ENCODE measurements around the gene VILL.

VILL gene

GRCh38 chr3:37993820-37994638 lies 3.4 kb downstream of the VILL start:
- DNase-seq (ENCODE audit: low read depth) = peak; percentile 87
- no peak for TF ChIP-seq CTCF (conservative IDR thresholded peaks at IDR 0.05; ENCODE audit: control insufficient read depth, insufficient read depth, low read depth, low read length)
- H3K4me3 ChIP-seq (ENCODE audit: control insufficient read depth, low read depth, low read length) = peak overlapping the region; percentile 67

- no peak for DNase-seq (ENCODE audit: low read depth)
- H3K4me3 ChIP-seq (ENCODE audit: control insufficient read depth, low read depth, low read length) = peak overlapping the region; percentile 67
- no peak for TF ChIP-seq CTCF (conservative IDR thresholded peaks at IDR 0.05; ENCODE audit: control insufficient read depth, insufficient read depth, low read depth, low read length)
Observed at GRCh38 chr3:37994639-37994972, 4.0 kb downstream of the VILL start.

- H3K4me3 ChIP-seq (ENCODE audit: control insufficient read depth, low read depth, low read length) = no peak overlapping the region
- no peak for DNase-seq (ENCODE audit: low read depth)
- TF ChIP-seq CTCF (conservative IDR thresholded peaks at IDR 0.05; ENCODE audit: control insufficient read depth, insufficient read depth, low read depth, low read length) = no peak
Observed at GRCh38 chr3:37995652-37996641, 5.4 kb downstream of the VILL start.

- no peak overlapping the region for H3K4me3 ChIP-seq (ENCODE audit: control insufficient read depth, low read depth, low read length)
- TF ChIP-seq CTCF (conservative IDR thresholded peaks at IDR 0.05; ENCODE audit: control insufficient read depth, insufficient read depth, low read depth, low read length) = peak; percentile 98
- DNase-seq (ENCODE audit: low read depth) = peak; percentile 81
Observed at GRCh38 chr3:37996785-37997301, 6.3 kb downstream of the VILL start.

GRCh38 chr3:37997342-37997741 lies 6.8 kb downstream of the VILL start:
- no peak for TF ChIP-seq CTCF (conservative IDR thresholded peaks at IDR 0.05; ENCODE audit: control insufficient read depth, insufficient read depth, low read depth, low read length)
- DNase-seq (ENCODE audit: low read depth) = no peak
- H3K4me3 ChIP-seq (ENCODE audit: control insufficient read depth, low read depth, low read length) = no peak overlapping the region

- H3K4me3 ChIP-seq (ENCODE audit: control insufficient read depth, low read depth, low read length) = no peak overlapping the region
- DNase-seq (ENCODE audit: low read depth) = no peak
- no peak for TF ChIP-seq CTCF (conservative IDR thresholded peaks at IDR 0.05; ENCODE audit: control insufficient read depth, insufficient read depth, low read depth, low read length)
Observed at GRCh38 chr3:37997791-37998370, 7.3 kb downstream of the VILL start.
